ENCODE data around the gene KDM4B. TPM values are rescaled to one million over a fixed set of nuclear protein-coding genes. Genes with fewer than 3 reads are reported as not detected.

The KDM4B gene
- total and polyA plus RNA-seq, 12 donors: 12.4 to 35.8 (median 30.3) TPM

DNA sequence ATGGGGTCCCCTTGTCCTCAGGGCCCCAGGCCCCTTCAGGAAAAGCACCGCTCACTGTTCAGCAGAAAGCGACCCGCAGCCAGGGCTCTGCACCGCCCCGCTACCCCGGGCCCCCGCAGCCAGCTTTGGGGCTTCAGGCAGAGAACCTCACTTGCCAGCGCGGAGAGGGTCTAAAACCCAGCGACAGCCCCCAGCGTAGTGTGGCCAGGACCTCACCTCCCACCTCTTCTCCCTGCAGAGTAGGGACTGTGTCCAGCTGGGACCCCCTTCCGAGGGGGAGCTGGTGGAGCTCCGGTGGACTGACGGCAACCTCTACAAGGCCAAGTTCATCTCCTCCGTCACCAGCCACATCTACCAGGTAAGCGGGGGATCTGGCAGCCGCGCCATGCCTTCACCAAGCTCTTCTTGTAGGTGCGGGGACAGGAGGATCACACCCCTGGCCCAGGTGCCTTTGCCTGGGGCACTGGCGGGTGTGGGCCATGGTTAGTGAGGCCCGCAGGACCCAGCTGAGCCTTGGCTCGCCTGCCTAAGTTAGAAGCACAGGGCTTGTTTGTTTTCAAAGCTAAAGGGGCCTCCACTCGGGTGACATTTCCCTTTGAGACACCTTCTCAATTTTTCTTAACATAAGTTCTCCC lies 175.7 kb downstream of the KDM4B start:
- no peak overlapping the region for H3K27ac ChIP-seq
- no peak overlapping the region for H3K4me3 ChIP-seq
- H3K27me3 ChIP-seq: no peaks in the 10 kb centered on the region
- ATAC-seq (no peak), DNase-seq (no peak)
- H3K36me3 ChIP-seq: peaks cover 0 to 99% (median 27%) of the 10 kb centered on the region in 9 donors
- 97 to 98% methylated on average over 23 of the region's 23 CpGs for WGBS, 2 donors
- TF ChIP-seq, protein P1, sequence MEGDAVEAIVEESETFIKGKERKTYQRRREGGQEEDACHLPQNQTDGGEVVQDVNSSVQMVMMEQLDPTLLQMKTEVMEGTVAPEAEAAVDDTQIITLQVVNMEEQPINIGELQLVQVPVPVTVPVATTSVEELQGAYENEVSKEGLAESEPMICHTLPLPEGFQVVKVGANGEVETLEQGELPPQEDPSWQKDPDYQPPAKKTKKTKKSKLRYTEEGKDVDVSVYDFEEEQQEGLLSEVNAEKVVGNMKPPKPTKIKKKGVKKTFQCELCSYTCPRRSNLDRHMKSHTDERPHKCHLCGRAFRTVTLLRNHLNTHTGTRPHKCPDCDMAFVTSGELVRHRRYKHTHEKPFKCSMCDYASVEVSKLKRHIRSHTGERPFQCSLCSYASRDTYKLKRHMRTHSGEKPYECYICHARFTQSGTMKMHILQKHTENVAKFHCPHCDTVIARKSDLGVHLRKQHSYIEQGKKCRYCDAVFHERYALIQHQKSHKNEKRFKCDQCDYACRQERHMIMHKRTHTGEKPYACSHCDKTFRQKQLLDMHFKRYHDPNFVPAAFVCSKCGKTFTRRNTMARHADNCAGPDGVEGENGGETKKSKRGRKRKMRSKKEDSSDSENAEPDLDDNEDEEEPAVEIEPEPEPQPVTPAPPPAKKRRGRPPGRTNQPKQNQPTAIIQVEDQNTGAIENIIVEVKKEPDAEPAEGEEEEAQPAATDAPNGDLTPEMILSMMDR (IDR thresholded peaks at IDR 0.05): no peak
- peaks cover 0 to 18% (median 13%) of the 10 kb centered on the region in 9 donors for H3K4me1 ChIP-seq
- H3K9me3 ChIP-seq: no peaks in the 10 kb centered on the region
- intact Hi-C loops (cut with DNase I): loop anchor here in 3 of 10 donors (5.0 to 10.0 kb wide), 3 partner anchors 90 to 1017 kb away; no protein-coding TSS in a partner anchor

DNA sequence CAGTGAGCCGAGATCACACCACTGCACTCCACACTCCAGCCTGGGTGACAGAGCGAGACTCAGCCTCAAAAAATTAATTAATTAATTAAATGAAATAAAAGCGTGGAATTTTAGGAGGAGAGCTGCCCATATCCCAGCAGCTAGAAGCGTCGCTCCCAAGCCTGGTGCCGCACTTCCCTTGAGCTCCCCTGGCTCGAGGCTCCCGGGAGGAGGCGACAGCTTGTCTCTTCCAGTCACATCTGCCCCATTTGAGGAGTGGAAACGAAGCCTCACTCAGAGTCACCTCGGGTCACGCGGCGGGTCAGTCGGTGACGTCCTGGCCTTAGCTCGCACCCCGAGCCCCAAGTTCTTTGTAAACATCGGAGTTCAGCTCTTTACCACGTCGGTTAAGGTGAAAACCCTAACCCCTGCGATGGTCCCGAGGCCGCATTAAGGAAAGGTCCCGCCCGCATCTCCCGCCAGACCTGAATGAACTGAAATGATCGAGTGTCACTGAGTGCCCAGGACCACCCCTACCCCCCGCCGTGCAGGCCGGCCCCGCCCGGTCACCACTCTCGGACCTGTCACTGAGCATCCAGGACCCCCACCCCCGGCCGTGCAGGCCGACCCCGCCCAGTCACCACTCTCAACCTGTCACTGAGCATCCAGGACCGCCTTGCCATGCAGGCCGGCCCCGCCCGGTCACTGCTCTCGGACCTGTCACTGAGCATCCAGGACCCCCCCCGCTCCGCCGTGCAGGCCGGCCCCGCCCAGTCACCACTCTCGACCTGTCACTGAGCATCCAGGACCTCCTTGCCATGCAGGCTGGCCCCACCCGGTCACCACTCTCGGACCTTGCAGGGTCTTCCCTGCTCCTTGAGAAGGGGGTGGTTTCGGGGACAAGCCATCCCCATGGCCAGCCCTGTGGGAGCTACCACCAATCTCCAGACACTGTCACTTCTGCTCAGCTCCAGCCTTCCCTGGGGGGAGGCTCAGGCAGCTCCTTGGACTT lies 176.9 kb downstream of the KDM4B start:
- H3K4me1 ChIP-seq: peaks cover 0 to 10% (median 5%) of the 10 kb centered on the region in 9 donors
- peaks cover 0 to 99% (median 27%) of the 10 kb centered on the region in 9 donors for H3K36me3 ChIP-seq
- intact Hi-C loops (cut with DNase I): loop anchor here in 2 of 10 donors (5.0 to 10.0 kb wide), 2 partner anchors 91 to 1019 kb away; no protein-coding TSS in a partner anchor
- peak in 1 of 2 donors; percentile 12 for DNase-seq
- 94 to 95% methylated on average over 52 of the region's 52 CpGs for WGBS, 2 donors
- ATAC-seq: no peak
- H3K9me3 ChIP-seq: no peaks in the 10 kb centered on the region
- no peaks in the 10 kb centered on the region for H3K27me3 ChIP-seq
- no peak overlapping the region for H3K27ac ChIP-seq
- TF ChIP-seq, protein P1 (IDR thresholded peaks at IDR 0.05): no peak
- H3K4me3 ChIP-seq: no peak overlapping the region

DNA sequence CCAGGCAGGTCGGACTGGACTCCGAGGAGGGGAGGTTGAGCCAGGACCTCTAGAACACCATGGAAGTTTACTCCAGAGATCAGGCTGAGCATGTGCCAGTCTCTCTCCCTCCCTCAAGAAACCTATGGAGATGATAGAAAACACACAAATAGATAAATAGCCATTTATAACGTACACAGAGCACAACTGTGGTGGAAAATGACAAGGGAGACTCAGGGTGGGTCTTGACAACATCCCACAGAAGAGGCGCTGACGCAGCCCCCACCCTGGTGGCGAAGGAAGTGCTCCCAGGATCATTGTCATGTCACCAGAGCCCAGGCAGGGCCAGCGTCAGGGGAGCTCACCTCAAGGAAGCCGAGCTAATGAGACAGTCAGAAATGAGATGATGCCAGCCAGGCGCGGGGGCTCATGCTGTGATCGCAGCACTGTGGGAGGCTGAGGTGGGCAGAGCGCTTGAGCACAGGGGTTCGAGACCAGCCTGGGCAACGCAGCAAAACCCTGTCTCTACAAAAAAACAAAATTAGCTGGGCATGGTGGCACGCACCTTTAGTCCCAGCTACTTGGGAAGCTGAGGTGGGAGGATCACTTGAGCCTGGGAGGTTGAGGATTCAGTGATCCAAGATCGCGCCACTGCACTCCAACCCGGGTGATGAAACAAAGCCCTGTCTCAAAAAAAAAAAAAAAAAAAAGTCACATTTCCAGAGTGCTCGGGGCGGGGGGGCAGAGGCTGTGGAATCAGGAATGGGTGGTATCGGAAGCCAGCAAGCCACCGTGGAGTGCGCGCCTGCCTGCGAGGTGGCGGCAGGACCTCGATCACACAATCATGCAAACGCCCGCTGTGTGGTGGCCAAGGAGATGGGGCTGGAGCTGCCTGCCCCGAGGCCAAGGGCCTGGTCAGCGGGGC lies 178.4 kb downstream of the KDM4B start:
- no peak for ATAC-seq
- 95 to 97% methylated on average over 31 of the region's 31 CpGs for WGBS, 2 donors

More for the DNA sequence above, 178.4 kb downstream of the KDM4B start:
- DNase-seq: no peak
- intact Hi-C loops (cut with DNase I): loop anchor here in 2 of 10 donors (5.0 to 10.0 kb wide), 2 partner anchors 93 to 1020 kb away; no protein-coding TSS in a partner anchor
- TF ChIP-seq, protein P1 (IDR thresholded peaks at IDR 0.05): no peak
- Histone ChIP-seq H3K4me3 (no peak overlapping the region), H3K27ac (no peak overlapping the region), H3K4me1 (no peaks in the 10 kb centered on the region), H3K27me3 (no peaks in the 10 kb centered on the region), H3K9me3 (no peaks in the 10 kb centered on the region), H3K36me3 (peaks cover 0 to 99% (median 21%) of the 10 kb centered on the region in 9 donors)

All from heart right ventricle (tissue), 16 donors.